ENCODE results near the gene DAPK1. TPM values are rescaled to one million over a fixed set of nuclear protein-coding genes. Genes with fewer than 3 reads are reported as not detected.
"Not testable (repeated sequence)": the region's sequence is repeated elsewhere in the genome, so short reads cannot be mapped to it uniquely, and the experiment has no call there.

DAPK1 gene
- total RNA-seq, 1 donor from 2014 or later, result 5.3 TPM

DNA sequence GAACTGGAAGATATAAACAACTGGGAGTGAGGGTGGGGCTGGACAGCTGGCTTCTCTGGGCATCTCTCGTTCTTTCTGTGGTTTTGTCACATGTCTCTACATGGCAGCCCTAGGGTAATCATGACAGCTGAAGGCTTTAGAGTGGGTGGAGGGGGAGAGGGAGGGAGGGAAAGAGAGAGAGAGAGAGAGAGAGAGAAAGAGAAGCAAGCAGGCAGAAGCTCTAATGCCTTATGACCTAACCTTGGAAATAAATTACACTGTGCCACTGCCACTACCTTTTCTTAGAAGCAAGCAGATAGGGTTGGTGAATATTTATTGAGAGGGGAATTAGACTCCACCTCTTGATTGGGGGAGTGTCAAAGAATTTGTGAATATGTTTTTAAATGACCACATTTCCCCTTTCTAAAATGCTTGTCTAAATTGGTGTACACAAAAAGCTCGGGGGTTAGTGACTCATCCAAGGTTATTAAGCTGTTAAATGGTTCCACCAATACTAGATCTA is 2.6 kb upstream of the DAPK1 start:
- intact Hi-C loops (cut with DNase I), result loop anchor here (10.0 kb wide), 1 partner anchor 150 kb away; no protein-coding TSS in a partner anchor
- ATAC-seq (ENCODE audit: poor library complexity), result no peak

DNA sequence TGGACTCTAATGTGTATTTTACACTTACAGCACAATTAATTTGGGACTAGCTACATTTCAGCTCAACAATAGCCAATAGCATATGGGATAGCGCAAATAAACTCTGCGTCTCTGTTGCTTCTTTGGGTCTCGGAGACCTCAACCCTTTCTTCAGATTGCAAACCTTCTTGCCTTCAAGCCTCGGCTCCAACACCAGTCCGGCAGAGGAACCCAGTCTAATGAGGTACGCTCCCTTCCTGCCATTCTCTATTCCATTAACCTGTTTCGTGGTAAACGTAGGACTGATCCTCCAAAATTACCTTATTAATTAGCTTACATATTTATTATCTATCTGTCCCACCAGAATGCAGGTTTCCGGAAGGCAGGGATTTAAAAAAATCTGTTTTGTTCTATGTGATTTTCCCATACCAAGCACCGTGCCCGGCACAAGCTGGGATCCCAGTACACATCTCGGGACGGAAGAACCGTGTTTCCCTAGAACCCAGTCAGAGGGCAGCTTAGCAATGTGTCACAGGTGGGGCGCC is 525 bp upstream of the DAPK1 start:
- DNase-seq, result no peak
- ATAC-seq (ENCODE audit: poor library complexity), result no peak
- intact Hi-C loops (cut with DNase I), result loop anchor here (10.0 kb wide), 1 partner anchor 148 kb away; no protein-coding TSS in a partner anchor

More for the DNA sequence above, 2.6 kb upstream of the DAPK1 start:
- no peak for DNase-seq

DNA sequence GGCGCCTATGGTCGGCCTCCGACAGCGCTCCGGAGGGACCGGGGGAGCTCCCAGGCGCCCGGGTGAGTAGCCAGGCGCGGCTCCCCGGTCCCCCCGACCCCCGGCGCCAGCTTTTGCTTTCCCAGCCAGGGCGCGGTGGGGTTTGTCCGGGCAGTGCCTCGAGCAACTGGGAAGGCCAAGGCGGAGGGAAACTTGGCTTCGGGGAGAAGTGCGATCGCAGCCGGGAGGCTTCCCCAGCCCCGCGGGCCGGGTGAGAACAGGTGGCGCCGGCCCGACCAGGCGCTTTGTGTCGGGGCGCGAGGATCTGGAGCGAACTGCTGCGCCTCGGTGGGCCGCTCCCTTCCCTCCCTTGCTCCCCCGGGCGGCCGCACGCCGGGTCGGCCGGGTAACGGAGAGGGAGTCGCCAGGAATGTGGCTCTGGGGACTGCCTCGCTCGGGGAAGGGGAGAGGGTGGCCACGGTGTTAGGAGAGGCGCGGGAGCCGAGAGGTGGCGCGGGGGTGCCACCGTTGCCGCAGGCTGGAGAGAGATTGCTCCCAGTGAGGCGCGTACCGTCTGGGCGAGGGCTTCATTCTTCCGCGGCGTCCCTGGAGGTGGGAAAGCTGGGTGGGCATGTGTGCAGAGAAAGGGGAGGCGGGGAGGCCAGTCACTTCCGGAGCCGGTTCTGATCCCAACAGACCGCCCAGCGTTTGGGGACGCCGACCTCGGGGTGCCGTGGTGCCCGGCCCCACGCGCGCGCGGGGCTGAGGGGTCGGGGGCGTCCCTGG is 561 bp downstream of the DAPK1 start:
- ATAC-seq (ENCODE audit: poor library complexity), result peak; percentile 76
- peak; percentile 60 for DNase-seq
- intact Hi-C loops (cut with DNase I), result loop anchor here (10.0 kb wide), 1 partner anchor 147 kb away; no protein-coding TSS in a partner anchor

DNA sequence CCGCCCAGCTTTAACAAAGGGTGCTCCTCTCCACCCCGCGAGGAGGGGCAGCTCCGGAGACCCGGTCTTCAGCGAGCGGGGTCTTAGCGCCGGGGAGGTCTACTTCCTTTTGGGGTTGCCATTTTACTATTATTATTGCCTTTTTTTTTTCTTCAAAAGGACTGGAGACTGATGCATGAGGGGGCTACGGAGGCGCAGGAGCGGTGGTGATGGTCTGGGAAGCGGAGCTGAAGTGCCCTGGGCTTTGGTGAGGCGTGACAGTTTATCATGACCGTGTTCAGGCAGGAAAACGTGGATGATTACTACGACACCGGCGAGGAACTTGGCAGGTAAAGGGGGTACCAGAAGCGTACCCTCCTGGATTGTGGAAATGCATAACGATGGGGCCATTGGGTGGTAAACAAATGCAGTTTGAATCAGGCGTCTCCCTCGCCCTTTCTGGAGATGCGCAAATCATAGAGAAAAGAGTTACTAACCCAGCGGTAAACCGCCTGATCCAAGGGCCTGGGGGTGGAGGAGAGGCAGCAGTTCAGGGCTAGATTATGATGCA is 1.2 kb downstream of the DAPK1 start:
- no peak for ATAC-seq (ENCODE audit: poor library complexity)
- no peak for DNase-seq
- intact Hi-C loops (cut with DNase I), result loop anchor here (10.0 kb wide), 1 partner anchor 146 kb away; no protein-coding TSS in a partner anchor

DNA sequence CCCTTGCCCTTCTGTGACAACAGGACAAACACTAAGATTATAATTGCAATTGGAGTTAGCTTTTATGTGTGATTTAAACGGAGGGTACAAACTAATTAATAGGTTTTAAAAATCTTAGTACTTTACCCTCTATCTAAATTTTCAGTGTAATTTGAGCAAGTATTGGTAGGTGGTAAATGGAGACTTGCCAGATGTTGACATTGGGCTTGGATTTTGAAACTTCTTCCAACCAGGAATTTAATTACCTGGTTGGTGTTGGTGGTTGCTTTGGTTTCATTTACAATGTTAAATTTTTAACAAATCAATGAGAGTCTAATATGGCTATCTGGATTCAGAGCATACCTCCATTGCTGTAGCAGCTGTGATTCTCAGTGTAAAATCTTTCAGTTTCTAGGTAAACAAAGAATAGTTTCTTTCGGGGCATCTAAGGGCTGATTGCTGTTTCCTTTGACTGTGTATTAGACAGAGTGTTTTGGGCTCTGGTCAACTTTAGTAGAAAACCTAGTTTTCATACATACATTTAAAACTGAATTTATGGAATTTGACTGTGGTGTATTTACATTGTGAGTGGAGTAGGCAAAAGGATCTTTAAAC is 1.9 kb downstream of the DAPK1 start:
- intact Hi-C loops (cut with DNase I), result loop anchor here (10.0 kb wide), 1 partner anchor 145 kb away; no protein-coding TSS in a partner anchor
- ATAC-seq (ENCODE audit: poor library complexity), result no peak
- DNase-seq, result no peak

DNA sequence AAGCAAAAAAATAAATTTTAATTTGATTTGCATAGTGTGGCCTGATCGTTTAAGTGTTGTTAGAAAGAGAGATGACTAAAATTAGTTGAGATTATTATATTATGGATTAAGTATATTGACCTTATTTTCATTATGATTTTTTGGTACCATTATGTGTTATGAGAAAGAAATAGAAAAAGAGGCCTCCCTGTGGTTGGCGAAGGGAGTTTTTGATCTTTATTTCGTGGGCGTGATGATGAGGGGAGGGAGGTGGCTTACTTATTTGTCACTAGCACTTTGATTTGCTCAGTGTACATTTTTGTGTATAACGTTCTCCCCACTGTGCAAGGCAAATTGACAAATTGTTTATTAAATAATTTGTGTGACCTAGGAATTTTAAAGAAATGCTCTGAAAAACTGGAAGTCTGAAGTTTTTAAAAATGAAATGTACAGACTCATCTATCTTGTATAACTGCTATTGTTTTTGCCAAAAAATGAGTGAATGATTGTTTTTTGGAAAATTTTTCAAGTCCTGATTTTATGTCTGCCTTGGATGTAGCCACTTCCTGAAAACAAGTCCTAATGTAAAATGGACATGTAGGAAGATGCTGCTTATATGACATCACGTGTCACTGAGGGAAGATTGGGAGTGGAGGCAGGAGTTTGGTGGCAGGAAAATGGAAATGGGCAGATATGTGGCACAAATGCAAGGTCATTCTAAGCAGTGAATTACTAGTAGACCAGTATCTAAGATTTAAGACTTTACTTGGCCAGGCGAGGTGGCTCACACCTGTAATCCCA is 3.0 kb downstream of the DAPK1 start:
- no peak for ATAC-seq (ENCODE audit: poor library complexity)
- intact Hi-C loops (cut with DNase I), result no loop called here
- DNase-seq, result no peak

DNA sequence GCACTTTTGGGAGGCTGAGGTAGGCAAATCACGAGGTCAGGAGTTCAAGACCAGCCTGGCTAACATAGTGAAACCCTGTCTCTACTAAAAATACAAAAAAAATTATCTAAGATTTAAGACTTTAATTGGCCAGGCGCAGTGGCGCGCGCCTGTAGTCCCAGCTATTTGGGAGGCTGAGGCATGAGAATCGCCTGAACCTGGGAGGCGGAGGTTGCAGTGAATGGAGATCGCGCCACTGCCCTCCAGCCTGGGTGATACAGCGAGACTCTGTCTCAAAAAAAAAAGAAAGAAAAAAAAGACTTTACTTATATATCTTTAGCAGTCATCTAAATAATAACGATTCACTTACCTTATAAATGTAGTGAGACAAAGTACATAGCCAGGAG is 3.6 kb downstream of the DAPK1 start:
- DNase-seq; ATAC-seq (ENCODE audit: poor library complexity); intact Hi-C loops (cut with DNase I): not testable (repeated sequence)

DNA sequence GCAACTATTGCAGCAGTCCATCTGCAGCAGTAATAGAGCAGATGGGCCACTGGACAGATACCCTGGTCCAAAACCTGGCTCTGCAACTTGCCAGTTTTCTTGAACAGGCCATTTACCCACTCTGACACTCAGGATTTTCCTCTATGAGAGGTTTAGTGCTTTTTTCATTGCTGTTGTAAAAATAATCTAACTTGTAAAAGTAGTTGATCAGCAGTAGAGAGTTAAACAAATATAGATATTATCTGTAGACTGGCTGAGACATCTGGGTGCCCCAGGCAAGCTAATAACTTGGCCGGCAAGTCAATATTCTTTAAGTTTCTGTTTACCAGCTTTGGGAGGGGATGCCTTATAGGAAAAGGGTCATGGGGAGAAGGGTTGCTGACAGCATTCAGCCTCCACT is 4.1 kb downstream of the DAPK1 start:
- intact Hi-C loops (cut with DNase I), result no loop called here
- DNase-seq (no peak), ATAC-seq (ENCODE audit: poor library complexity) (no peak)

DNA sequence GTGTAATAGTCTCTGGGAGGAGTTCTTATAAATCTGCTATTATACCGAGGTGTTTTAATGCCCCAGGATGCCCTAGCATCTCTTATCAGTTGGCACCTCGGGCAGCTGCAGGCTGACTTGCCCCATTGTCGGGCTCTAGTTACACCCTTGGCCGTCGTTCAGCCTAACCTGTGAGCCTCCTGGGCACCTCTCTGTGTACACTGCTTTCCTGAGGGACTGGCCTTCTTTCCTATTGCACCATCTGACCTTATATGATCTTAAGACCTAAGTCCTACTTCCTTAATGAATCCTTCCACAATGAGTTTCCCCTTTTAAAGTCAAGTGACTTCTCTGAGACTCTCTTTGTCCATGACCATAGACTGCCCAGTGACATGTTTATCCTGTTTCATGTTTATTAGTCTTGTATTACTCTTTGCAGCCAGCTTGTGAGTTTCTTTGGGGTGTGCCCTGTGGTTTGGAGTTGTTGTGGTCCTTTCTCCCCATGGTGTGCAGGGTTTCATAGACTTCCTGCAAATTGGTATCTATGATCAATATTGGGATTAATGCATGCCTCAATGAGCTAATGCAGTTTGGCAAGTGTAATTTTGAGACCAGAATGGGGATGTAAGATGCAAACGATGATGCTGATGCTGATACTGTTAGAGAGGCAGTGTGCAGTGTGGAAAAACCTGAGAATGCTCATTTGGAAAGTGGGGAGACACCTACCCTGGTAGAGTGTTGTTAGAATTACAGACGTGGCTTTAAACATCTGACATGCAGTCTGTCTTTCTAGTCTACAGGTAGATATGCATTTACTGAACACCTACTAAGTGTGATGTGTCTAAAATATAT is 4.9 kb downstream of the DAPK1 start:
- intact Hi-C loops (cut with DNase I), result no loop called here
- DNase-seq (no peak), ATAC-seq (ENCODE audit: poor library complexity) (peak; percentile 15)

DNA sequence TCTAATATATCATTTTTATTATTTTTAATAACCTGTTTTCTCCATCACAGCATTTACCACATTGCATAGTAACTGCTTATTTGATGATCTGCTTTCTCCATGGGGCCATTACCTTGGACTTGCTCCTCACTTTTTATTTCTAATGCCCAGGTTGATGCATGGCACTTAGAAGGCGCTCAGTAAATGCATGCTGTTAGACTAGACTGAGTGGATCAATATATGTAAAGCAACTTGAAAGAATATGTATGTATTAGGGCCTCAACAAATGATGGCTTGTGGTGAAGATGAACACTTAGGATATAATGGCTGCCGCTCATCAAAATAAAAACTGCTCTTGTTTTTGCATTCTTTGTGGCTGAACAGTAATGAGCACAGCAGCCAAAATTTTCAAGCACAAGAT is 5.8 kb downstream of the DAPK1 start:
- intact Hi-C loops (cut with DNase I), result no loop called here
- ATAC-seq (ENCODE audit: poor library complexity), result no peak

DNA sequence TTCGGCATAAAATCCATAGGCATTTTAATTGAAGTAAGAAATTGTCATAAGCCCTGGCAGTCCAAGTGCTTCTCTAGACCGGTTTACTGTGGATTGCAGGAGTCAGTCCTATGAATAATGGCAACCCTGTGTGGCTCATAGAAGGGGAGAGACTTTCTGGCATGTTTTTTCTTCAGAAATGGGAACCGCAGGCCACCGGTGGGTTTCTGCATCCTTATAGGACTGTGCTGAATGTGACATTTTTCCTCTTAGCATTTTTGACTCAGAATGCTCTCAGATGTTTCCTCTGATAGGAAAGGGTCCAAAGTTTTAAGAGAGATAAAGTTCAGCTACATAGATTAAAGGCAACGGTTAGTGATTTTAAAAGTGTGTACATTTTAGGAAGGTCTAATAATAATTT is 6.3 kb downstream of the DAPK1 start:
- ATAC-seq (ENCODE audit: poor library complexity) (no peak), DNase-seq (no peak)
- intact Hi-C loops (cut with DNase I), result no loop called here

More for the DNA sequence above, 5.8 kb downstream of the DAPK1 start:
- no peak for DNase-seq

DNA sequence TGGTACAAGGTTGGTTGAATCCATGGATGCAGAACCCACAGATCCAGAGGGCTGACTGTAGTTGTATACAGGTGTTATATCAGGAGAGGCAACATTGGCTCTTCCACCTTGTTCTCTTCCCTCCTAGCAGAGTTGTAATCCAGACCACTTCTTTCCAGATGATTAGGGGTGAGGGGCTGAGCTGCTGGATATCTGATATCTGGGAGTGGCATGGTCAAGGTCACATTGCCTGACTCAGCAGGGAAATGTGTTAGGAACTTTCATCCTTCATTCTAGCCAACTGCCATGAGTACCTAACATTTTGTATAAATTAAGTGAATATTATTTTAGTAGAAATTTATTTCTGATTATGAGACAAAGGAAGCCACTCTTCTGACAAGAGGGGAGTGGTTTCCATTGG is 7.3 kb downstream of the DAPK1 start:
- DNase-seq (no peak), ATAC-seq (ENCODE audit: poor library complexity) (no peak)
- intact Hi-C loops (cut with DNase I), result no loop called here

DNA sequence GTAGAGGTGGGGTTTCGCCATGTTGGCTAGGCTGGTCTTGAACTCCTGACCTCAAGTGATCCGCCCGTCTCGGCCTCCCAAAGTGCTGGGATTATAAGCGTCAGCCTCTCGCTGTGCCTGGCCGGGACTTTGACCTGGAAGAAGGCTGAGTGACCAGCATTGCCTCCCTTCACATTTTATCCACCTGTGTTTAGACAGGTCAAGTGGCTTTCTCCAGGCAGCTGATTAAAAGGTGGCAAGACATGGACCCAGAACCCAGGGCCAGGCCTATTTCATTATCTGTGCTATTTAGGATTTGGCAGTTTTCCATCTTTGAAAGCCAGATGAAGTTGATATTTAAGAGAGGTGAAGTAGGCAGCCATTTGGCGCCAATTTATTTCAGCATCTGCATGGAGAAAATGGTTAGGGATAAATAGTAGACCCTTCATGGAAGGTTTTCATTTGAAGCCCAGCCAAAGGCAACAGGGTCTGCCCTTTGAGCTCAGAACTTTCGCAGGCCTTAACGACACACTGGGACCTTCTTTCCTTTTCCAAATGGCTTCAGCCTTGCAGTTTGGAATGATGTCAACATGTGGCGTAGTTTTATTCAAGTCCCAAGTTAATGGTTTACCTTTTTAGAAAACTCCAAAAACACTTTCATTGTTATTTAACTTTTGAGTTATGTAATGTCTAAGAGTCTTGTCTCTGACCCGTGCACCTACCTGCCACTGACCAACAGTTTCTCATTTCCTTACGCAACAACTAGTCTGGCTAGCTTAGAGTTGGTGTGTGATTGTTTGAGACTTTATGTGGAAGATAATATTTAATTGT is 8.4 kb downstream of the DAPK1 start:
- intact Hi-C loops (cut with DNase I), result no loop called here
- DNase-seq, result no peak
- no peak for ATAC-seq (ENCODE audit: poor library complexity)

DNA sequence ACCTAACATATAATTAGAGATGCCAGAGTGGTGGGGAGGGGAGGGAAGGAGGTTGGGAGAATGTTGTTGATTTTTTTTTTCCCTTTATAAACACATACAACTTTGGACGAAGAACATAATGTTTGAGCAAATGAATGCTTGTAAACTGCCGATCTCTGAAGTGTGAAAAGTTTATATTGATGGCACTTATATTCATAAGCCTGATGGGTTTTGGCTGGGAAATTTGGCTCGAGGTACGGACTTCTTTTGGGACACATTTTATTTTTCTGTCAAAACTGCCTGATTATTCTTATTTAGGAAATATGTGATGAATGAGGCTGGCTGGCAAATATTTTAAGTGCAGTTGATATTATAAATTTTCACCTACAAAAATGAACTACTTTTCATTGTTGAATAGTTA is 9.9 kb downstream of the DAPK1 start:
- ATAC-seq (ENCODE audit: poor library complexity), result no peak
- DNase-seq, result no peak
- intact Hi-C loops (cut with DNase I), result no loop called here

DNA sequence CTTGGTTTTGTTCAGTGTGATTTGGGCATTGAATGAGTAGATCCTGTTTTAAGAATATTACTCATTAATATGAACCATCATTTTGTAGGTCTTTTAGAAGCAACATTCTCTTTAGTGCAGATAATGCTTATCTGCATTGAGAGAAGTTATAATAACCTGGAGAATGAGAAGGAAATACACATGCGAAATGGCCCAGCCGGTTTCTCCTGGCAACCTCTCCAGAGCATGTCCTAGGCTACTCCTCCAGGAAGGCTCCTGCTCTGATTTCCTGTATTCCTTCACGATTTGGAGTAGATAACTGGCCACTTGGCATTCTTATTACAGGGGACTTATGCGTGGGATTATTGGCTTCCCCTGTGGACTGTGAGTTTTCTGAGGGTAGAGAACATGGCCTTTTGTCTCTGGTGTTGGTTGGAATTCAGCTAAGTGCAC is 12.6 kb downstream of the DAPK1 start:
- DNase-seq (no peak), ATAC-seq (ENCODE audit: poor library complexity) (no peak)
- intact Hi-C loops (cut with DNase I), result no loop called here

DNA sequence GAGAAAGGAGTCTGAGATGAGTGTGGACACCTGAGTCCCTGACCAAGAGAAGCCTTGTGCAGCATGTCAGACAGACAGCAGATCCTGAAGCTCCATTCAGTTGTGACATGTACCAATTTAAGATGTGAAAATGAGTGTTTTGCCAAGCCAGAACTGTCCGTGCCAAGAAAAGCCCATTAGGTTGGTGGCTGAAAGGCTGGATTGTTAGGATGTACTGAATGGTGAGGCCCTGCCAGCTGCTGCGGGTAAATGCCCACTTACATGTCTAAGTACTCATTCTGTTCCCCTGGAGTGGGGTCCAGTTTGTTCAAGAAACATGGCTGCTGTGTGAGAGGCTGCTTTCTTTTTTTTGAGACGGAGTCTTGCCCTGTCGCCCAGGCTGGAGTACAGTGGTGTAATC is 14.6 kb downstream of the DAPK1 start:
- intact Hi-C loops (cut with DNase I), result no loop called here
- ATAC-seq (ENCODE audit: poor library complexity), result no peak

DNA sequence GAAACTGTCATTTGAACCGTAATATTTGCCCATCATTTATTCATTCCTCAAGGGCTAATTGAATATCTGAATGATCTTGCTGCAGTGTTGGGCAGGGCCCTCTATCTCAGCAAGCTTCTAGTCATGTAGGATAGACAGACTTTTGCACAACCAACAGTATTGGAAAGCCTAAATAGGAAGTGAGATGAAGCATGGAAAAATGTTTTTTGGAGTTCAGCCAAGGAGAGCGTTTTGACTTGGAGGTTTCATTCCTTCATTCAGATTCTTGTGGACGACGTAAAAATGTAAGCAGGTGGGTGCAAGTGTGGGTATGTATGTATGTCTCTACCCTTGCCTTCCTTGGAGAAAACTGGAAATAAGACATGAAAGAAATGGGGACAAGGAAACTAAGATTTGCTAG is 15.5 kb downstream of the DAPK1 start:
- ATAC-seq (ENCODE audit: poor library complexity) (no peak), DNase-seq (no peak)
- intact Hi-C loops (cut with DNase I), result no loop called here

More for the DNA sequence above, 14.6 kb downstream of the DAPK1 start:
- no peak for DNase-seq

All from Right ventricle myocardium superior (tissue), 1 donor.